Karpas-422 (cell line): ENCODE measurements around the gene SMLR1. TPM values are rescaled to one million over a fixed set of nuclear protein-coding genes. Genes with fewer than 3 reads are reported as not detected.

Experiments
- DNase-seq: peaks from one replicate; pipeline ENCODE4 v3.0.0-alpha.2; 2015
- H2AFZ ChIP-seq: fragments of 200-600 bp; sonication (generic); 2 replicates; pipeline ENCODE4 v1.6.1; 2014; ENCODE audit warnings: antibody characterized with exemption, low read length, mixed read lengths
- H3K27ac ChIP-seq: fragments of 200-600 bp; sonication (generic); 2 replicates; pipeline ENCODE4 v1.5.1; 2014; ENCODE audit warnings: mild to moderate bottlenecking, low read length, moderate library complexity
- H3K27me3 ChIP-seq: fragments of 200-600 bp; sonication (generic); 2 replicates; pipeline ENCODE4 v1.6.1; 2014; ENCODE audit warnings: low read length, mixed read lengths
- H3K36me3 ChIP-seq: fragments of 200-600 bp; sonication (generic); 2 replicates; pipeline ENCODE4 v1.6.1; 2014; ENCODE audit warnings: low read length, mixed read lengths; ENCODE audit not compliant: insufficient read depth
- H3K4me1 ChIP-seq: fragments of 200-600 bp; sonication (generic); 2 replicates; pipeline ENCODE4 v1.6.1; 2014; ENCODE audit warnings: mild to moderate bottlenecking, low read length, mixed read lengths
- H3K4me2 ChIP-seq: fragments of 200-600 bp; sonication (generic); 2 replicates; pipeline ENCODE4 v1.6.1; 2014; ENCODE audit warnings: low read length, low read depth, mild to moderate bottlenecking; ENCODE audit not compliant: poor library complexity, severe bottlenecking
- H3K4me3 ChIP-seq: fragments of 200-600 bp; sonication (generic); 2 replicates; pipeline ENCODE4 v1.5.1; 2014; ENCODE audit warnings: mild to moderate bottlenecking, antibody characterized with exemption, low read length, mixed read lengths
- H3K79me2 ChIP-seq: fragments of 200-600 bp; sonication (generic); 2 replicates; pipeline ENCODE4 v1.6.1; 2014; ENCODE audit warnings: mild to moderate bottlenecking, low read length, mixed read lengths
- H3K9ac ChIP-seq: fragments of 200-600 bp; sonication (generic); 2 replicates; pipeline ENCODE4 v1.6.0; 2014; ENCODE audit warnings: low read length
- H3K9me2 ChIP-seq: fragments of 200-600 bp; sonication (generic), shearing (Covaris generic); replicated peaks from 2 replicates; pipeline ENCODE4 v1.6.0; 2014; ENCODE audit warnings: mild to moderate bottlenecking, low read length, moderate library complexity; ENCODE audit not compliant: insufficient read depth
- H3K9me3 ChIP-seq: fragments of 300-700, 200-600 bp; sonication (generic); 2 replicates; pipeline ENCODE4 v1.6.1; 2014; ENCODE audit warnings: low read length, mixed read lengths
- H4K20me1 ChIP-seq: fragments of 200-600 bp; sonication (generic); 2 replicates; pipeline ENCODE4 v1.6.1; 2014; ENCODE audit warnings: mild to moderate bottlenecking, antibody characterized with exemption, low read length, low read depth; ENCODE audit not compliant: insufficient read depth
- total RNA-seq: library from RNA; depleted of rRNA; stranded (reverse); fragments of >200 nt; shearing (Covaris generic); gene quantifications from 2 replicates; pipeline ENCODE4 v1.2.3, GENCODE V29; 2014; ENCODE audit warnings: low replicate concordance; rRNA removed

SMLR1 gene
- total RNA-seq, 1 experiment from 2014 or later = not detected

GRCh38 chr6:130885392-130886192 is 58.4 kb downstream of the SMLR1 start:
- Histone ChIP-seq H3K4me3 (no peak overlapping the region), H3K4me2 (no peak overlapping the region), H3K79me2 (no peaks in the 10 kb centered on the region), H3K4me1 (no peaks in the 10 kb centered on the region), H3K36me3 (no peaks in the 10 kb centered on the region), H2AFZ (no peak overlapping the region), H3K9me2 (no peaks in the 10 kb centered on the region), H3K27ac (no peak overlapping the region), H3K27me3 (no peaks in the 10 kb centered on the region), H3K9ac (no peak overlapping the region), H3K9me3 (no peaks in the 10 kb centered on the region), H4K20me1 (no peaks in the 10 kb centered on the region)
- peak; percentile 92 for DNase-seq

Other genes with a start within 250 kb of the SMLR1 start
- gene EPB41L2, start 235.8 kb downstream of the SMLR1 start, total RNA-seq = 1.7 and 3.7 TPM in 2 replicates